GM18867 (cell line): ENCODE data around the gene MMP25.

ENCODE experiments used
- ATAC-seq: cut with Tn5 transposase; IDR thresholded peaks from one replicate; pipeline ENCODE4 v1.9.1; 2021; ENCODE audit warnings: mild to moderate bottlenecking, moderate library complexity; ENCODE audit not compliant: unreplicated experiment

The MMP25 gene

DNA sequence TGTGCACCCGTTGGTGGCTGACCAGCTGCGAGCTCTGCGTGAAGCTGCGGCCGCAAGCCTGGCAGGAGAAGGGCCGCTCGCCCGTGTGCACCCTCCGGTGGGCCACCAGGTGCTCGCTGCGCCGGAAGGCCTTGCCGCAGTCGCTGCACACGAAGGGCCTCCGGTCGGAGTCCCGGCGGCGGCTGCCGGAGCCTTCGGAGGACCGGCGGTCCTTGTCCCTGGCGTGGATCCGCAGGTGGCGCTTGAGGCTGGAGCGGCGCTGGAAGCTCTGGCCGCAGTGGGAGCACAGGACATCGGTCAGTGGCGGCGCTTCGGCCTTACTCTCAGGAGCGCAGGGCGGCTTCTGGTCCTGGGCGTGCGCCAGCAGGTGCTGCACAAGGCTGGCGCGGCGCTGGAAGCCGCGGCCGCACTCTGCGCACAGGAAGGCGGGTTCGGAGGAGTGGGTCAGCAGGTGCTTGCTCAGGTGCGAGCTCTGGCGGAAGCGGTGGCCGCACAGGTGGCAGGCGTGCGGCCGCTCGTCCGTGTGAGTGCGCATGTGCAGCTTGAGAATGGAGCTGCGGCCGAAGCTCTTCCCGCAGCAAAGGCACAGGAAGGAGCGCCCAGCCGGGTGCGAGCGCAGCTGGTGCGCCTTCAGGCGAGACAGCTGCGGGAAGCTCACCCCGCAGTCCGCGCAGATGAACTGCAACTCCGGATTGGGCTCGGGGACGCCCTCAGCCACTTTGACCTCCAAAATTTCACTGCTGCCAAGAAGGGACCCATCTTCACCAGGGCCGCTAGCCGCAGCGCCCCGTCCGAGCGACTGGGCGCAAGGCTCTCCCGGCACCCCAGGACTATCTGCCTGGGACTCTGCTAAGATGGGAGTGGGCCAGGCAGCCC, 43.6 kb downstream of the MMP25 start:
- ATAC-seq: no peak

DNA sequence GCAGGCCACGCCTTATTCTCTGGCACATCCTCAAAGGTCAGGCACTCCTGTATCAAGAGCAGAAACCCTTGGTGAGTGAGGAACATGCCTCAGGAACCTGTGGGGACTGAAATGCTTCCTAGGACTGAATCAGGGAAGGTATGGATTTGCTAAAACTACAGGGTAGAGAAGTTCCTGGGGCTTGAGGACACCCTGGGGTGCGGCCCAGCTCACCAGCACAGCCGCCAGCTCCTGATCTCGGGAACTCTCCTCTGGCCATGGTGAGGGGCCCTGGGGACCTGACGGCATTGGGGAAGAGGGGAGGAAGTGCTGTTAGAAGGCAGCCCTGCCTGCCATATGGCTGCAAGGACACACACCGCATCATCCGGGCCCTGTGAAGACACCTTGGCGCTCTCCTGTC, 45.2 kb downstream of the MMP25 start:
- no peak for ATAC-seq

DNA sequence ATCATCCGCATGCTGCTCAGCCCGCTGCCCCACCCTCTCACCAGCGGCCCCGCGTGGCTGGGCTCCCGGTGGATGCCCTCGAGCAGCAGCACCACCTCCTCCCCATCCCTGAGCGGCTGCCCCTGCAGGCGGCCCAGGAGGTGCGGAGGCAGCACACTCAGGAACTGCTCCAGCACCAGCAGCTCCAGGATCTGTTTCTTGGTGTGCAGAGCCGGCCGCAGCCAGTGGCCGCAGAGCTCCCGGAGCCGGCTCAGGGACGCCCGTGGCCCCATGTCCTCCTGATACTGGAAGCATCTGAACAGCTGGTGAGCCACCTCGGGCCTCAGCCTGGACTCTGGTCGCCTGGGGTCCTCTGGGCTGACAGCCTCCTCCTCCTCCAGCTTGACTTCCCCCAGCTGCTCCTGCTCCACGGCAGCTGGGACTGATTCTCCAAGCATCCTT, 46.2 kb downstream of the MMP25 start:
- ATAC-seq: no peak

DNA sequence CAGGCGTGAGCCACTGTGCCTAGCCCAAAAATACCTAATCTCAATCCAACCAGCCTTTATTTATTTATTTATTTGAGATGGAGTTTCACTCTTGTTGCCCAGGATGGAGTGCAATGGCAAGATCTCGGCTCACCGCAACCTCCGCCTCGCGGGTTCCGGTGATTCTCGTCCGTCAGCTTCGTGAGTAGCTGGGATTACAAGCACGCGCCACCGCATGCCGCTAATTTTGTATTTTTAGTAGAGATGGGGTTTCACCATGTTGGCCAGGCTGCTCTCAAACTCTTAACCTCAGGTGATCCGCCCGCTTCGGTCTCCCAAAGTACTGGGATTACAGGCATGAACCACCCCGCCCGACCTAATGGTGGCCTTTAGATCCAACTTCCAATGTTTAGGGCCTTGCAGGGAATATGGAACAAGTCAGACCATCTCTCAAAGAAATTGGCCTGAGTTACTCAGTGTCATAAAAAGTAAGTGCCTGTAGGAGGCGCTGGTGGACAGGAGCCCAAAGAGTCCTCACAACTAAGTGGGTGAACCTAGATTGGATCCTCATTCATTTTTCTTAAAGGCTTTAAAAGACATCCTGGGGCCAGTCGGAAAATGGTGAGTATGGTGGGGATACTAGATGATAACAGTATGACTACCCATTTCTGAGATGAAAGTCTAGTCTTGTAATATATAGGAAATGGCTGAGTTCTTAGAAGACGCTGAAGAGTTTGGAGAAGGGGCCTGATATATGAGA, 48.1 kb downstream of the MMP25 start:
- no peak for ATAC-seq

DNA sequence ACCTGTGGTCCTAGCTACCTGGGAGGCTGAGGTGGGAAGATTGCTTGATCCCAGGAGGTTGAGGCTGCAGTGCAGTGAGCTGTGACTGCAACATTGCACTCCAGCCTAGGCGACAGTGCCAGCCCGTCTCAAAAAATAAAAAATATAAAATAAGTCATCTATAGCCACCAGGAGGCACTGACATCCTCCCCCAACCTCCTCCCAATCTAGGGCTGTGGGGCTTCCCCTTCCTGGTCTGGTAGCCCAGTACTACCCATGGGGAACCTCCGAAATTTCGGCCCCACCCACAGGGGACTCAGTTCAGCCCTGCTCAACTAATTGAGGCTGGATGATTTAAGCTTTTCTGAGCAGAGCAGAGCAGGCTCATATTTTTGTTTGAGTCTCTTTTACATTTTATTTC, 49.5 kb downstream of the MMP25 start:
- peak; percentile 50 for ATAC-seq

DNA sequence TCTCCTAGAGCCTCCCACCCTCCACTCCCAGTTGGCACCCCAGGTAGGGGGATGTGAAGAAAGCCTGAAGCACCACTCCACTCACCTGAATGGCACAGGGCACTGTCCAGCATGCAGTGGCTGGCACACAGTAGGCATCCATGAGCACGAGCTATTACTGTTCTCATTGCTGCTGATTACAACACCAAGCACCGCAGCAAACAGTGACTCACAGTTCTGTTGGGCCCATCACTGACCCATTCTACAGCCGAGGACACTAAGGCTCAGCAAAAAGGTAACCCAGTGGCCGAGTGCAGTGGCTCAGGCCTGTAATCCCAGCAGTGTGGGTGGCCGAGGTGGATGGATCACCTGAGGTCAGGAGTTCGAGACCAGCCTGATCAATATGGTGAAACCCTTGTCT, 50.0 kb downstream of the MMP25 start:
- ATAC-seq: no peak

DNA sequence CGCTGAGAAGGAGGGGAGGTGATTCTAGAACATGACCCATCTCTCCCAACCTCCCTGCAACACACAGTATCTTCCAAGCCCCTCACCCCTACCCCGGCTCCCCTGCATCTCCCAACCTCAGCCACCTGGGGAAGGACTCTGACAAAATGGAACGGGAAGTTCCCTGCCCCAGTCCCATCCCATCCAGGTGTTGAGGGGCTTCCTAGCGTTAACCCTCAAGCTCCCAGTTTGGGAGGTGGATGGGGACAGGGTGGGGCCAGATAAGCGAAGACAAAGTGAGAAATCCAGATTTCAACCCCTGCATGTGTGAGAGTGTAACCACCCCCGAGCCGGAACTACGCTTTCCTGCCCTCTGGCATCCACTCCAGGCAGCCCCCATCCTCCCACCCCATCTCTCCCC, 50.9 kb downstream of the MMP25 start:
- ATAC-seq: no peak

DNA sequence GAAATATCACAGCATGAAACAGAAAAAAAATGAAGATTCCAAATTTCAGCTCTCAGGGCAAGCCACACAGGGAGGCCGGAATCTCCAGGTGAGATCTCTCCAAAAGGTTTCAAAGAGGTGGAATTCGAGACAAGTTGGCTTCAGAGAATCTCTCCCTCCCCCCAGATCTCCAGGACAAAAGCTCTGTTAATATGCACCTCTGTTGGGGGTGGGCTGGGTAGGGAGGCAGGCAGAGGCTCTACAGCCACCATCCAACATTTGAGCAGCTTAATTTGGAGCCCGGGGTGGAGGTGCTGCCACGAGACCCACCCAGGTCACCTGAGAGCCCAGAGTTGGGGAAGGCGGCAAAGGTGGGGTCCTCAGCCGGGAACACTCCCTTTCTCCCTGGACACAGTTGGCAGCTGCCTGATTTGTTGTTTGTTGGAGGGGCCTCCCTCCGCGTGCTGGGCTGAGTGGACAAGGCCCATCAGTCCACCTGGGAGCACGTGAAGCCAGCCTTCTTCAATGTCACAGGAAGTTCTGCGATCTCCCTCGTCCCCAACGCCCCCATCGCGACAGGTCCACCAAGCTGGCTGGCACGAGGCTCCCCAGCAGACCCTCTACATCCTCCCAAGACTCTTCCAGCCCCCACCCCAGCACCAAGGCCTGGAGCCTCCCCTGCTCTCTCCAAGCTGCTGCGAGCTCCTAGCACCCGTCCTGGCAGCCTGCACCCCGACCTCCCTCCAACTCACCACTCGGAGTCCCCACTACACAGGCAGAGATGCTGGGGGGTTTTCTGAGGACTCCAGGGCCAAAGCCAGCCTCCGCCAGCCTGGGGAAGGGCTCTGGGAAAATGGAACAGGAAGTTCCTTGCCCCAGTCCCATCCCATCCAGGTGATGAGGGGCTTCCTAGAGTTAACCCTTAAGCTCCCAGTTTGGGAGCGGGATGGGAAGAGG, 52.4 kb downstream of the MMP25 start, which contains the start of gene ZSCAN10:
ZSCAN10 (minus strand) TSS at position 836 of the 936 bp plus-strand sequence. CDS start 6,357 bp downstream, outside the sequence.
- no peak for ATAC-seq

DNA sequence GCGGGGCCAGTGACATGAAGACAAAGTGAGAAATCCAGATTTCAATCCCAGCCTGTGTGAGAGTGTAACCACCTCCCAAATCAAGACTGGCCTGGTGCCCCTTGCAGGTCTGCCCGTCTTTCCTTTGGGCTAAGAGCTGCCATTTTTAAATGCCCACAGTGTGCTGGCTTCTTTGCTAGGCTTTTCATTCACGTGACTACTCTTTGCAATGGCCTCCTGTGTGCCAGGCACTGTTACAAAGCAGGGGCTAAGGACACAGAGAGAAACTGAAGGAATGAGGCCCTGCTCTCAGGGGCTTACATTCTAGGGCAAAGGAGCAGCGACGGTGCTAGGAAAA, 53.0 kb downstream of the MMP25 start:
- no peak for ATAC-seq

DNA sequence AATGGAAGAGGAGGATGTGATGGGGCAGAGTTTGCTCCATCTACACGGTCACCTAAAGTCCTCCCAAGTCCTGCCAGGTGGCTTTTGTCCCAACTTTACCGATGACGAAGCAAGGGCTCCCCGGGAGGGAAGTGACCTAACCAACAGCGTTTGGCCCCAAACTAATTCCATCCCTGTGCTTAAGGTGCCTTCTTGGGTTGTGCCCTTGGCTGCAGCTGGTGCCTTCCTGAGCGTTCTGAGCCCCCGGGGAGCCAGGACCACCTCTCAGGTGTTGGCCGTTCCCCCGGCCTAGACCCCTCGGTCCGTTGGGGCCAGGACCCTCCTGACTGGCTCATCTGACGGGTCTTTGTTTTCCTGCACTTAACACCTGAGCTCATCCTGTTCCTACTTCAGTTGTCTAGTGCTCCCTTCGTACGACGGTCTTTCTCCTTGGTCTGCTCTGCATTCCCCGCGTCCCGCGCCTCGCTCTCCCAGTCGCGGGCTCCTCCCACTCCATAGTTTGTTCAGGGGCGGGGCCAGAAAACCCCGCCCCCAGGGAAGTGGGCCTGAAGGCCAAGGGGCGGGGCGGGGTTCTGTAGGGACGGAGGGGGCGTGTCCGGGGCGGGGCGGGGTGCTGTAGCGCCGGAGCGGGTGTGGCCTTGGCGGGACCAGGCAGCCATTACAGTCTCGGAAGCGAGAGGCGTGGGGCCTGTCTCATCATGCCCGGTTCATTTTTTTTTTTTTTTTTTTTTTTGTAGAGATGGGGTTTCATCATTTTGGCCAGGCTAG, 53.6 kb downstream of the MMP25 start:
- ATAC-seq: peak; percentile 66

DNA sequence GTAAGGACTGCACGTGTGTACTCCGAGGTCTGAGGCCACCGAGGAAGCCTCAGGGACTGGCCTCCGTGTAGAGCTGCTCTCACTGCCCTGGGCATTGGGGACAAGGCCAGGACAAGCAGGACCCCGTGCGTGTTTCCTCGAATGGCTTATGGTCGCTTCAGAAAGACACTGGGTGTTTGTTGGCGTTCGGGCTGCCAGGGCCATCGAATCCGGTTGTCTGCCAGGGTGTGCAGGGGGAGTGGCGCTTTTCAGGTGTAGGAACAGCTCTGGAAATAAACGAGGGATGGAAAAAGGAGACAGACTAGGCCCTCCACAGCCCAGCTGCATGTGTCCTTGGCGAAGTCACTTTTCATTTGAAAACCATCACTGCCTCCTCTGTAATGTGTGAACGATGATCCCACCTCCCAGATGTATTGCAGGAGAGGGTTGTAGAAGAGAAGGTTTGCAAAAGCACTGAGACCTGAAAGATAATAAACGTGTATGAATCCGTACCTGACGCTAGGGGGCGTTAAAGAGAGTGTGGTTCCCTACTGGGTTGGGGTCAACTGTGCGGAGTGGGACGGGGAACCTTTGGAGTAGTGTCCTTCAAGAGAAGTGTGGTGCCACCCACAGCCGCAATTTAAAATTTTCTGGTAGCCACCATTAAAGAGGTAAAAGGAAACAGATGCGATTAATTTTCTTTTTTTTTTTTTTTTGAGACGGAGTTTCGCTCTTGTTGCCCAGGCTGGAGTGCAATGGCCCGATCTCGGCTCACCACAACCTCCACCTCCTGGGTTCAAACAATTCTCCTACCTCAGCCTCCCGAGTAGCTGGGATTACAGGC, 54.9 kb downstream of the MMP25 start:
- ATAC-seq: no peak

DNA sequence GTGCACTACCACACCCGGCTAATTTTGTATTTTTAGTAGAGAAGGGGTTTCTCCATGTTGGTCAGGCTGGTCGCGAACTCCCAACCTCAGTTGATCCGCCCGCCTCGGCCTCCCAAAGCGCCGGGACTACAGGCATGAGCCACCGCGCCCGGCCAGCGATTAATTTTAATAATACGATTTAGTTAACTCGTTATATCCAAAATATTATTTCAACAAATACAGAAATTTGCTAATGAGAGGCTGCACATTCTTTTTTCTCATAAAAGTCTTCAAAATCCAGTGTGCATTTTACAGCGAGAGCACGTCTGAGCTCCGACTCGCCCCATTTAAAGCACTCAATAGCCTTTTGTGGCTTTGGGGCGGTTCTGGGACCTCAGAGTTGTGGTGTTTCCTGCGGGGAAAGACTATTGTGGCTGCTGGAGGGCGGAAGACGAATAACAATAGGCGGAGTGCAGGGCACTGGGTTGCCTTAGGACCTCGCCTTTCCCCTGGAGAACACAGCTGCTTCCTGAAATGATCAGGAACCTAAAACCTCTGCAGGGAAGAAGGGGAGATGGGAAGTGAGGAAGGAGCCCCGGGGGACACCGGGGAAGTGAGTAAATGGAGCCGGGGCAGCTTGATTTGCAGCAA, 55.6 kb downstream of the MMP25 start:
- no peak for ATAC-seq

DNA sequence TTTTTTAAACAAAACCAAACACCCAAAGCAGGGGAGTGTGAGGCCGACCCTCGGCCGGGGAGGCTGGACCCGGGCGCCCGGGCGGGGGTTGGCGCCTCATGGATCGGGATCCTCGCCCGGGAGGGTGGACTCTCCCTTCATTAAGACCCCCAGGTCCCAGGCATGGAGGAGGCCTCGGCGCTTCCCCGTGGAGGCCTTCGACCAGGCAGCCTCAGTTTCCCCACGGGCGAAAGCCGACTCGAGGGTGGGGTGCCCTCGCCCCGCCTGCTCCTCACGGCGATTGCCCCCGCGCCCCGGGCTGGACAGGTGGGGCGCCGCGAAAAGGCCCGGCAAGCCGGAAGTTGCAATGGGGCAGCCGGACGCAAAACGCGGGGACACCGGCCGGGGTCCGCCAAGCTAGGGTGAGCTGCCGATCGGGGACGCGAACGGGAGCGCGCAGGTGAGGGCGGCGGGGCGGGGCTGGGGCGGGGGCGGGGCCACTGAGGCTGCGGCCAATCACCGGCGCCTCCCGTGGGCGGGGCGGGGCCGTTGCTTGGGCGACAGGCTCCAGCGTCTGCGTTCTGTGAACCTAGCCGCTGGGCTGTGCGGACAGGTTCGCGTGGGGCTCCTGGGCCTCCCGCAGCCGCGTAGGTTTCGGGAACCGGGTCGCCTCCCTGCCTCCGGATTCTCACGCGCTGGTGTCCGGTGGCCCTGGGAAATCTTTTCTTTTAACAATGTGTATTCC, 60.0 kb downstream of the MMP25 start:
- peak; percentile 87 for ATAC-seq
